ENCODE measurements around the gene MDM2. TPM values are rescaled to one million over a fixed set of nuclear protein-coding genes. Genes with fewer than 3 reads are reported as not detected.

MDM2 gene
- total RNA-seq, 1 experiment from 2014 or later, result 207 TPM

GRCh38 chr12:68855111-68855510, 47.1 kb downstream of the MDM2 start:
- Mint-ChIP-seq H3K4me1 (no peaks in the 10 kb centered on the region), H3K9me3 (no peaks in the 10 kb centered on the region), H3K4me3 (no peak overlapping the region), H3K27ac (no peak overlapping the region), H3K27me3 (ENCODE audit: low read depth) (no peaks in the 10 kb centered on the region), H3K36me3 (no peaks in the 10 kb centered on the region)
- TF ChIP-seq ETV6 (CRISPR knock-in tag; IDR thresholded peaks at IDR 0.05), result no peak
- no peak for TF ChIP-seq FOXK1 (CRISPR knock-in tag; IDR thresholded peaks at IDR 0.05)
- TF ChIP-seq SMAD4 (CRISPR knock-in tag; IDR thresholded peaks at IDR 0.05), result no peak
- no peak for TF ChIP-seq E2F5 (CRISPR knock-in tag; IDR thresholded peaks at IDR 0.05)
- TF ChIP-seq, protein P1, sequence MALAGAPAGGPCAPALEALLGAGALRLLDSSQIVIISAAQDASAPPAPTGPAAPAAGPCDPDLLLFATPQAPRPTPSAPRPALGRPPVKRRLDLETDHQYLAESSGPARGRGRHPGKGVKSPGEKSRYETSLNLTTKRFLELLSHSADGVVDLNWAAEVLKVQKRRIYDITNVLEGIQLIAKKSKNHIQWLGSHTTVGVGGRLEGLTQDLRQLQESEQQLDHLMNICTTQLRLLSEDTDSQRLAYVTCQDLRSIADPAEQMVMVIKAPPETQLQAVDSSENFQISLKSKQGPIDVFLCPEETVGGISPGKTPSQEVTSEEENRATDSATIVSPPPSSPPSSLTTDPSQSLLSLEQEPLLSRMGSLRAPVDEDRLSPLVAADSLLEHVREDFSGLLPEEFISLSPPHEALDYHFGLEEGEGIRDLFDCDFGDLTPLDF (CRISPR knock-in tag; IDR thresholded peaks at IDR 0.05), result no peak
- TF ChIP-seq, protein P2, sequence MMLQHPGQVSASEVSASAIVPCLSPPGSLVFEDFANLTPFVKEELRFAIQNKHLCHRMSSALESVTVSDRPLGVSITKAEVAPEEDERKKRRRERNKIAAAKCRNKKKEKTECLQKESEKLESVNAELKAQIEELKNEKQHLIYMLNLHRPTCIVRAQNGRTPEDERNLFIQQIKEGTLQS (CRISPR knock-in tag; conservative IDR thresholded peaks at IDR 0.05), result no peak
- TF ChIP-seq GABPB1 (CRISPR knock-in tag; IDR thresholded peaks at IDR 0.05), result no peak
- no peak for TF ChIP-seq EMX1 (CRISPR knock-in tag; IDR thresholded peaks at IDR 0.05)
- TF ChIP-seq OVOL2 (CRISPR knock-in tag; IDR thresholded peaks at IDR 0.05; ENCODE audit: borderline replicate concordance), result no peak
- no peak for TF ChIP-seq PRDM15 (CRISPR knock-in tag; IDR thresholded peaks at IDR 0.05)
- DNase-seq (ENCODE audit: low spot score), result no peak
- ChIA-PET CTCF (no interaction called here), POLR2A (no interaction called here)
- no peak for ATAC-seq

- Mint-ChIP-seq H3K9me3 (no peaks in the 10 kb centered on the region), H3K36me3 (no peaks in the 10 kb centered on the region), H3K4me3 (no peak overlapping the region), H3K27ac (no peak overlapping the region), H3K4me1 (no peaks in the 10 kb centered on the region), H3K27me3 (ENCODE audit: low read depth) (no peaks in the 10 kb centered on the region)
- CTCF ChIA-PET, result no interaction called here
- DNase-seq (ENCODE audit: low spot score) (no peak), ATAC-seq (no peak)
- no peak for TF ChIP-seq GABPB1 (CRISPR knock-in tag; IDR thresholded peaks at IDR 0.05)
- TF ChIP-seq IRF2 (CRISPR knock-in tag; IDR thresholded peaks at IDR 0.05; ENCODE audit: borderline replicate concordance, low read depth), result no peak
- POLR2A ChIA-PET, result no interaction called here
These were observed 47.8 kb downstream of the MDM2 start for GRCh38 chr12:68855771-68856170.

- no peak overlapping the region for H3K4me3 Mint-ChIP-seq
- H3K27ac Mint-ChIP-seq, result no peak overlapping the region
- H3K4me1 Mint-ChIP-seq, result no peaks in the 10 kb centered on the region
- H3K9me3 Mint-ChIP-seq, result no peaks in the 10 kb centered on the region
- CTCF ChIA-PET, result no interaction called here
- ATAC-seq, result no peak
- DNase-seq (ENCODE audit: low spot score), result no peak
- no peak for TF ChIP-seq MAX (CRISPR knock-in tag; IDR thresholded peaks at IDR 0.05)
- no peak for TF ChIP-seq MYBL2 (CRISPR knock-in tag; IDR thresholded peaks at IDR 0.05)
- TF ChIP-seq, protein P1 (CRISPR knock-in tag; IDR thresholded peaks at IDR 0.05), result no peak
- TF ChIP-seq FOXP1 (CRISPR knock-in tag; IDR thresholded peaks at IDR 0.05; ENCODE audit: borderline replicate concordance), result no peak
- TF ChIP-seq USF2 (CRISPR knock-in tag; IDR thresholded peaks at IDR 0.05), result no peak
- TF ChIP-seq ZNF263 (CRISPR knock-in tag; IDR thresholded peaks at IDR 0.05; ENCODE audit: low read depth), result no peak
- no peak for TF ChIP-seq ZNF396 (CRISPR knock-in tag; IDR thresholded peaks at IDR 0.05; ENCODE audit: borderline replicate concordance)
- no peak for TF ChIP-seq USF1 (CRISPR knock-in tag; IDR thresholded peaks at IDR 0.05)
- H3K27me3 Mint-ChIP-seq (ENCODE audit: low read depth), result no peaks in the 10 kb centered on the region
- no peaks in the 10 kb centered on the region for H3K36me3 Mint-ChIP-seq
- POLR2A ChIA-PET, result no interaction called here
These were observed 48.5 kb downstream of the MDM2 start for GRCh38 chr12:68856510-68856909.
